Activated naive CD8-positive, alpha-beta T cell treated with anti-CD3 and anti-CD28 coated beads, Interleukin-2, amount 10 ng/mL, durations not matched to agents 7 days and 5 days (primary cell): ENCODE measurements around the gene GINS1. TPM values are rescaled to one million over a fixed set of nuclear protein-coding genes. Genes with fewer than 3 reads are reported as not detected.
"Not testable (repeated sequence)": the region's sequence is repeated elsewhere in the genome, so short reads cannot be mapped to it uniquely, and the experiment has no call there.

Experiments used
- ATAC-seq: fragments of 150-1000 bp; cut with Tn5 transposase; one replicate; pipeline ENCODE4 v1.10.0; 2021; ENCODE audit warnings: low read depth, moderate library complexity
- POLR2A ChIA-PET: fragments of 350-600 bp; sonication (Branson Sonifier 250); formaldehyde crosslinking; loops from one replicate; lab custom pipeline; 2021; ENCODE audit warnings: antibody characterized with exemption; lab: Charles Lee
- DNase-seq: peaks from one replicate; pipeline ENCODE4 v3.0.0; 2021
- H3K27ac Mint-ChIP-seq: one replicate; pipeline ENCODE4 v1.8.0; 2022; ENCODE audit warnings: mild to moderate bottlenecking, mixed read lengths
- H3K27me3 Mint-ChIP-seq: one replicate; pipeline ENCODE4 v1.8.0; 2022; ENCODE audit warnings: mild to moderate bottlenecking, moderate library complexity, mixed read lengths
- H3K36me3 Mint-ChIP-seq: one replicate; pipeline ENCODE4 v1.8.0; 2021; ENCODE audit warnings: mild to moderate bottlenecking, mixed read lengths
- H3K4me1 Mint-ChIP-seq: one replicate; pipeline ENCODE4 v1.8.0; 2021; ENCODE audit warnings: mixed read lengths
- H3K4me3 Mint-ChIP-seq: one replicate; pipeline ENCODE4 v1.8.0; 2022; ENCODE audit warnings: mild to moderate bottlenecking, moderate library complexity, mixed read lengths
- H3K9me3 Mint-ChIP-seq: one replicate; pipeline ENCODE4 v1.8.0; 2021; ENCODE audit warnings: mixed read lengths
- total RNA-seq, 2 experiments: library from RNA; stranded (reverse); gene quantifications; one replicate each; pipeline ENCODE4 v1.2.3, GENCODE V29; 2021

Gene GINS1
- total RNA-seq, 2 experiments from 2014 or later: 23.7 to 25.6 TPM

DNA sequence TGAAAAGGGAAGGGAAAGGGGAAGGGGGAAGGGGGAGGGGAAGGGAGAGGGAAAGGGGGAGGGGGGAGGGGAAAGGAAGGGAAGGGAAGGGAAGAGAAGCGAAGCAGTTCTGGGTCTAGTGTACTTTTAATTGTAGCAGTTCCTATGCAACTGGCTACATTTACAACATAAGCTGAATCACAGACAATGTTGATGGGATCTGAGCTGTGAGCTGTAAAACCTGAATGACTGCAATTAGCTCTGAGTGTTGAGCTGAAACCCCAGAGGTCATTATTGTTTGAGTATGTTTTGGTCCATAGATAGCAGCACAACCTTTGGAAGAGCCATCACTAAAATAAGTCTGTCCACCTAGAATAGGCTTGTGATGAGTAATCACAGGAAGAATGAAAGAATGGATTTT lies 9.7 kb upstream of the GINS1 start:
- no peak overlapping the region for H3K4me3 Mint-ChIP-seq
- H3K36me3 Mint-ChIP-seq: peaks cover 4% of the 10 kb centered on the region
- H3K9me3 Mint-ChIP-seq: peaks cover 5% of the 10 kb centered on the region
- peaks cover 12% of the 10 kb centered on the region for H3K27me3 Mint-ChIP-seq
- ATAC-seq (no peak), DNase-seq (no peak)
- H3K4me1 Mint-ChIP-seq: no peaks in the 10 kb centered on the region
- H3K27ac Mint-ChIP-seq: no peak overlapping the region
- POLR2A ChIA-PET: no interaction called here

DNA sequence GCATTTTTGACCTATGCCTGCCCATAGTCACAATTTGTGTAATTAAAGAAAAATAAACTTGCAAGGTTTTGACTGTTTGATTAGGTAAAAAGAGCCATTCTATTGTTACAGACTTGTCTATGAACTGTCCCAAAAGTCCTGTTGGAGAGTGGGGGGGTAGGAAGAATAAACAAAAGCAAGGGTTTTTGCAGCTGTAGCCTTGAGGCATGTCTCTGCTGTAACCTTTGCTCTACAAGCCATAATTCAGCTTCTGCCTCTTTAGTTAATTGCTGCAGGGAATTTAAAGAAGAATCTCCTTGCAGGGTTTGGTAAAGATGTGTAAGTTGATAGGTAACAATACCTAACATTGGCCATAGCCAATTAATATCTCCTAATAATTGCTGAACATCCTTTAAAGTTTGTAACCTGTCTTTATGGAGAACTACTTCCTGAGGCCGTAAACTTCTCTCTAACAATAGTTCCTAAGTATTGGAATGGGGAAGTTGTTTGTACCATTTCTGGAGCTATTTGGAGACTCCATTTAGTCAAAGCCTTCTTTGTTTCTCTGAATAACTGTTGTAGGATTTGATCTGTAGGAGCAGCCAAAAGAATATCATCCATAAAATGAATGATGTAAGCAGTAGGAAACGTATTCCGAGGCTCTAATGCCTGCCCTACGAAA lies 9.0 kb upstream of the GINS1 start:
- H3K27me3 Mint-ChIP-seq: peaks cover 12% of the 10 kb centered on the region
- H3K9me3 Mint-ChIP-seq: peaks cover 9% of the 10 kb centered on the region
- ATAC-seq (no peak), DNase-seq (no peak)
- no peak overlapping the region for H3K27ac Mint-ChIP-seq
- no peak overlapping the region for H3K4me3 Mint-ChIP-seq
- POLR2A ChIA-PET: interaction anchor here (1.0 to 1.2 kb wide), 2 partner anchors 8 to 9 kb away, joined by 3 to 5 read pairs; partner anchors contain the start of genes ABHD12 and GINS1
- peaks cover 8% of the 10 kb centered on the region for H3K36me3 Mint-ChIP-seq
- no peaks in the 10 kb centered on the region for H3K4me1 Mint-ChIP-seq

DNA sequence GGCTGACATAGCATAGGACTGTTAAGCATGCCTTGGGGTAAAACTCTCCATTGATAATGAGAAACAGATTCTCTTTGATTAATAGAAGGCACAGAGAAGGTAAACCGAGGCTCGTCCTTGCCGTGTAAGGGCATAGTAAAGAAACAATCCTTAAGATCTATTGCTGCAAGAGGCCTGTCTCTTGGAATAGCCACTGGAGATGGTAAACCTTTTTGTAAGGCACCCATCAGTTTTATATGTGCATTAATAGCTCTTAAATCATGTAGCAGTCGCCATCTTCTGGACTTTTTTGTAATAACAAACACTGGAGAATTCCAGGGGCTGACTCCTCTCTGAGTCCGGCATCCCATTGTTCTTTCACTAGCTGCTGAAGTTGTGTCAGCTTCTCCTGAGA lies 8.4 kb upstream of the GINS1 start:
- Mint-ChIP-seq H3K36me3 (peaks cover 8% of the 10 kb centered on the region), H3K4me3 (no peak overlapping the region), H3K27ac (no peak overlapping the region), H3K27me3 (peaks cover 12% of the 10 kb centered on the region), H3K9me3 (peaks cover 11% of the 10 kb centered on the region), H3K4me1 (no peaks in the 10 kb centered on the region)
- DNase-seq (no peak), ATAC-seq (no peak)
- POLR2A ChIA-PET: interaction anchor here (1.0 to 1.2 kb wide), 2 partner anchors 8 kb away, joined by 3 to 5 read pairs; partner anchors contain the start of genes ABHD12 and GINS1

DNA sequence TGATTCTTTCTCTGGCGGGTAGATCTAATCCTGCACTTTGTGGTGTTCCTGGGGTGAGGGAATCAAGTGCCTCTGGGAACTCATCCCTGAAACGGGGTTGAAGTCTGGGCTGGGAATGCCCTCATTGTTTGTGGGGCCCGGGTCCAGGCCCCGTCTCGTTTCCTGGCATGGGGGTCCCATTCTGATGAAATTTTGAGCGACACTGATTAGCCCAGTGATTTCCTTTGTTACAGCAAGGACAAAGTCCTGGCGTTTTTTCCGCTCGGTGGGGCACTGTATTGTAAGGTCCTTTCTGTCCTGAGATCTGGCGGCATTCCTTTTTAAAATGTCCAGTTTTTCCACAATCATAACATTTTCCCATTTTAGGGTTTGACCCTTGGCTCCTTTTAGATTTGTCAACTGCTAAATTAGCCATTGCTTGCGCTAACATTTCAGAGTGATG lies 7.2 kb upstream of the GINS1 start:
- POLR2A ChIA-PET: not testable (repeated sequence)

DNA sequence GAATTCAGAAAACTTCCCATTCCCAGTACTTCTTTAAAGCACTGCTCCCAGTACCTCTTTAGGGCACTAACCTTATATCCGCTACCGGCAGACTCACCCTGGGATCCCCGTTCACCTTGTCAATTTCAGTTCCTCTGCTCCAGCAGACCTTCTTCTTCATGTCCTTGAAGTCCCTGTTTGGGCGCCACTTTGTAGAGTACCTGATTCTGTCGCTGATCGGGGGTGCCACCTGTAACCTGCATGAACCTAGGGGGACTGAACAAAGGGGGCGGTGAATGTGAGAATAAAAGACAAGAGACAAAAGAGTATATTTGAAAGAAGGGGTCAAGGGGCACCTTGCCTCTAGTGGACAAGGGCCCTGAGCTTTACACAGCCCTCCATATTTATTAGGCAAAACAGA lies 4.9 kb upstream of the GINS1 start:
- no peak for DNase-seq
- Mint-ChIP-seq H3K36me3 (peaks cover 8% of the 10 kb centered on the region), H3K27ac (no peak overlapping the region), H3K27me3 (peaks cover 5% of the 10 kb centered on the region), H3K4me1 (peaks cover 3% of the 10 kb centered on the region), H3K9me3 (peaks cover 11% of the 10 kb centered on the region), H3K4me3 (no peak overlapping the region)
- POLR2A ChIA-PET: interaction anchor here (0.7 kb wide), 1 partner anchor 17 kb away, joined by 4 read pairs; no protein-coding TSS in a partner anchor
- ATAC-seq: no peak

More for the DNA sequence above, 7.2 kb upstream of the GINS1 start:
- not testable (repeated sequence) for H3K4me3 Mint-ChIP-seq, ATAC-seq, H3K36me3 Mint-ChIP-seq, DNase-seq, H3K4me1 Mint-ChIP-seq, H3K27ac Mint-ChIP-seq
- H3K9me3 Mint-ChIP-seq: peaks cover 11% of the 10 kb centered on the region
- peaks cover 12% of the 10 kb centered on the region for H3K27me3 Mint-ChIP-seq

DNA sequence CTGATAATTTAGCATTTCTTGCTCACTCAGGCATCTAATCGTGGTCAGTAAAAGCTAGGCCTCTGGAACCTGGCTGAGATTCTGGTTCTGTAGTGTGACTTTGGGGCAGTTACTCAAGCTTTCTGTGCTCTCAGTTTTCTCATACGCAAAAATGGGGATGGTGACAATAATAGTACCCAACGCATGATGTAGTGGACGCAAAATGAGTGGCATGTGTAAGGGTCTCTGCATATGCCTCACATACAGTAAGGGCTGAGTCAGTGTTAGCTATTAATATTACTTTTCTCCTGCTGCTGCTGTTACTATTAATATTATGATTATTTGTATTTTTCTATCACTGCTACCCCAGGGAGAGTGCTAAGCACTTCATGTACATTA lies 686 bp downstream of the GINS1 start:
- peaks cover 20% of the 10 kb centered on the region for H3K36me3 Mint-ChIP-seq
- ATAC-seq: no peak

DNA sequence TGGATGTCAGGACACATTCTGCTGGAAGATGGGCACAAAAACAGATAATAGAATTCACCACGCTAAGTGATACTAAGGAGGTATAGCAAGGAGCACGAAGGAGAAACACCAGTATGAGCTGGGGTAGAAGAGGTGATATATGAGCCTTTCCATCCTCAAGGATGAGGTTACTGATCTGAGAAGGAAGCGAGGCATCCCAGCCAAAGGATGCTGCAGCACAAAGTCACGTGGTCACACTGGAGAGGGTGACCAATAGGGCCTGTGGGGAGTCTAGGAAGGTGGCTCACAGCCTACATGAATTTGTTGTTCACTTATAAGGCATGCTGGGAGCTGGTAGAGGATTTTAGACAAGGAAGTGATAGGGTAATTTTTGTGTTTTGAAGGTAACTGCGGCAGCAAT lies 1.4 kb downstream of the GINS1 start:
- Mint-ChIP-seq H3K9me3 (no peaks in the 10 kb centered on the region), H3K27me3 (no peaks in the 10 kb centered on the region), H3K4me1 (peaks cover 16% of the 10 kb centered on the region), H3K27ac (no peak overlapping the region), H3K4me3 (peak overlapping the region; percentile 84), H3K36me3 (peaks cover 19% of the 10 kb centered on the region)
- DNase-seq (no peak), ATAC-seq (no peak)
- POLR2A ChIA-PET: no interaction called here

More for the DNA sequence above, 686 bp downstream of the GINS1 start:
- POLR2A ChIA-PET: interaction anchor here (0.9 to 1.8 kb wide), 3 partner anchors 17 to 160 kb away, joined by 3 to 19 read pairs (median 13); partner anchors contain the start of genes ABHD12 and PYGB
- peak overlapping the region; percentile 84 for H3K4me3 Mint-ChIP-seq
- DNase-seq: no peak
- peaks cover 6% of the 10 kb centered on the region for H3K9me3 Mint-ChIP-seq
- H3K27ac Mint-ChIP-seq: peak overlapping the region; percentile 77
- no peaks in the 10 kb centered on the region for H3K27me3 Mint-ChIP-seq
- H3K4me1 Mint-ChIP-seq: peaks cover 16% of the 10 kb centered on the region

DNA sequence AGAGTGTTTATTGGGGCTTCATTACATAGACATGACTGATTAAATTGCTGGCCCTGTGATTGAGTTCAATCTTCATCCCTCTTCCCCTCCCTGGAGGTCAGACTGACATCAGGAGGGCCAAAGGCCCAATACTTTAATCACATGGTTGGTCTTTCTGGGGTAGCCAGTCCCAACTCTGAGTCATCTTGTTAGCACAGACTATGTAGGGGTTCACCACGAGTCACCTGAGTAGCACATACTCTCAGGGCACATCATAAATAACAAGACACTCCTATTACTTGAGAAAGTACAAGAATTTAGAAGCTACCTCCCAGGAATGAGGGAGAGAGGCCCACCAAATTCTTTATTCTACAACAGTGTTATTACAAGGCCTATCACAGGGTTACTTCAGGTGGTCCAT lies 11.3 kb downstream of the GINS1 start:
- Mint-ChIP-seq H3K4me1 (peaks cover 2% of the 10 kb centered on the region), H3K9me3 (no peaks in the 10 kb centered on the region), H3K27me3 (no peaks in the 10 kb centered on the region), H3K27ac (no peak overlapping the region), H3K4me3 (no peak overlapping the region), H3K36me3 (peaks cover 27% of the 10 kb centered on the region)
- no peak for ATAC-seq
- POLR2A ChIA-PET: interaction anchor here (0.6 kb wide), 1 partner anchor 28 kb away, joined by 3 read pairs; no protein-coding TSS in a partner anchor
- DNase-seq: no peak

DNA sequence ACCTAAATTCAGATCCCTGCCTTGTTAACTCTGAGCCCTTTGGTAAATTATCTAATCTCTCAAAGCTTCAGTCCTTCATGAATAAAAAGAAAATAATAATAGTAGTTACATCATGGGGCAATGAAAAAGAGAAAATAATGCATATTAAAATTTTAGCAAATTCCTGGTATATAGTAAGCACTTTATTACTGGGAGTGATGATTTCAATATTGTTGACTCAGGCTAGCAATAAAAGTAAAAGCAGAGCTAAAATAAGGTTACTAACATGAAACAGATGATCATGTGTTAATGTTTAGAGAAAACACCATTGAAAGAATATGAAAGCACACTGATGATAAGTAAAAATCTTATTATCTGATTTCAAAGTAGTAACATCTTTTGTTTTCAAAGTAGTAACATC lies 13.6 kb downstream of the GINS1 start:
- DNase-seq: no peak
- H3K27ac Mint-ChIP-seq: no peak overlapping the region
- H3K4me1 Mint-ChIP-seq: peaks cover 2% of the 10 kb centered on the region
- POLR2A ChIA-PET: no interaction called here
- H3K36me3 Mint-ChIP-seq: peaks cover 34% of the 10 kb centered on the region
- no peak overlapping the region for H3K4me3 Mint-ChIP-seq
- no peak for ATAC-seq
- no peaks in the 10 kb centered on the region for H3K27me3 Mint-ChIP-seq
- no peaks in the 10 kb centered on the region for H3K9me3 Mint-ChIP-seq

DNA sequence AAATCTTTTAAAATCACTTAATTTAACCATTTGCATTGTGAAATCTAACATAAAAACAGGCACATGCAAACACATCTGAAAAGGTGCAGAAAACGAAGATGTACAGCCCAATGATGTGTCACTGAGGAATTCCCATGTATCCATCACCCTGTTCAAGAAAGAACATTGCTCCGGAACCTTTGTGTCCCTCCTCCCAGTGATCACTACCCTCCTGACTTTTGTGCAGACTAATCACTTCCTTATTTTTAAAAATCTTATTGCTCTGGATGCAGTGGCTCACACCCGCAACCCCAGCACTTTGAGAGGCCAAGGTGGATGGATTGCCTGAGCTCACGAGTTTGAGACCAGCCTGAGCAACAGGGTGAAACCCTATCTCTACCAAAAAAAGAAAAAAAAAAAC lies 14.6 kb downstream of the GINS1 start:
- H3K4me1 Mint-ChIP-seq: peaks cover 2% of the 10 kb centered on the region
- POLR2A ChIA-PET: interaction anchor here (0.7 kb wide), 1 partner anchor 455 kb away, joined by 3 read pairs; no protein-coding TSS in a partner anchor
- H3K4me3 Mint-ChIP-seq: no peak overlapping the region
- no peaks in the 10 kb centered on the region for H3K27me3 Mint-ChIP-seq
- ATAC-seq (no peak), DNase-seq (no peak)
- no peaks in the 10 kb centered on the region for H3K9me3 Mint-ChIP-seq
- no peak overlapping the region for H3K27ac Mint-ChIP-seq
- H3K36me3 Mint-ChIP-seq: peaks cover 42% of the 10 kb centered on the region

DNA sequence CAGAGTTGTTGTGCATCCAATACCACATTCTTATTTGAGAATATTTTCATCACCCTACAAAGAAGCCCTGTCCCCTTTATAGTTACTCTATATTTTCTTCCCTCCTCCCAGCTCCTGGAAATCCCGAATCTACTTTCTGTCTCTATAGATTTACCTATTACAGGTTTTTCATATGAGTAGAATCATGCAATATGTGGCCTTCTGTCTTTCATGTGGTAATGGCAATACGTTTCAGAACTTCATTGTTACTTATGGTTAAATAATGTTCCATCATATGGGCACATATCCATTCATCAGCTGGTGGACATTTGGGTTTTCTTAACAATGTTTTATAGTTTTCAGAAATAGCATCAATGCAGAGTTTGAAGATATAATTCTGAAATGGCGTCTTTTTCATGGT lies 17.1 kb downstream of the GINS1 start:
- H3K4me3 Mint-ChIP-seq: no peak overlapping the region
- ATAC-seq: no peak
- H3K9me3 Mint-ChIP-seq: no peaks in the 10 kb centered on the region
- DNase-seq: no peak
- H3K27ac Mint-ChIP-seq: no peak overlapping the region
- H3K36me3 Mint-ChIP-seq: peaks cover 50% of the 10 kb centered on the region
- H3K4me1 Mint-ChIP-seq: no peaks in the 10 kb centered on the region
- no peaks in the 10 kb centered on the region for H3K27me3 Mint-ChIP-seq
- POLR2A ChIA-PET: no interaction called here

DNA sequence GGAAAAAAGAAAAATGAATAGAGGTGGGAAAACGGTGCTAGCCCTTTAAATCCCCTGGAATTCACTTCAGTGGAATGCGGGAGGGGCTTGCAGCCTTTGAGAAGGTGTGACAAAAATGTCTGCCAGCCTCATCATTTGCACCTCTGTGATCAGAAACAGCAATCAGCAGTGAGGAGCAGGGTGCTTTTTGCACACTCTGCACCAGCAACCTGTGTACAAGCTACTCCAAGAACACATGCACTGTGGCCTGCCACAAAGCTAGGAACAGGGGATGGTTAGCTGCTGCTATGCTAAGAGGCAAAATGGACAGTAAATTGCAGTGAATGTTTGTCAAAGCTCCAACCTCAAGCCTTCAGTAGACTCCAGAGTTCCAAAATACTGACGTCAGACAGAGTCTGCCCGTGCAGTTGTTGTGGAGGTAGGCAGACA lies 29.7 kb downstream of the GINS1 start:
- no peak for DNase-seq
- POLR2A ChIA-PET: no interaction called here
- no peaks in the 10 kb centered on the region for H3K9me3 Mint-ChIP-seq
- no peak overlapping the region for H3K4me3 Mint-ChIP-seq
- H3K27me3 Mint-ChIP-seq: no peaks in the 10 kb centered on the region
- H3K27ac Mint-ChIP-seq: no peak overlapping the region
- ATAC-seq: no peak
- peaks cover 7% of the 10 kb centered on the region for H3K4me1 Mint-ChIP-seq
- peaks cover 33% of the 10 kb centered on the region for H3K36me3 Mint-ChIP-seq

DNA sequence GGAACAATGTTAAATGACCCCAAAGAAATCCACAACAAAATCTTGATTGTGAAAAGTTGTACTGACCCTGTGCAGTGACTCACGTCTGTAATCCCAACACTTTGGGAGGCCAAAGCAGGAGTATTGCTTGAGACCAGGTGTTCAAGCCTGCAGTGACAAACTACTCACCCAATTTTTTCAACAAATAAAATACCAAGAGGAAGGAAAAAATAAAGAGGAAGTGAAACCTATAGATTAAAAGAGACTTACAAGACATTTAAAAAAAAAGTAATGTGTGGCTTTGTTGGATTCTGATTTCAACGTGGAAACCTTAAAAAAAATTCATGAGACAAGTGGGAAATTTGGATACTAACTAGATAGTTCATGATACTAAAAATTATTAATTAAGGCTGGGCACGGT lies 31.9 kb downstream of the GINS1 start:
- Mint-ChIP-seq H3K27me3 (no peaks in the 10 kb centered on the region), H3K9me3 (no peaks in the 10 kb centered on the region)
- POLR2A ChIA-PET: no interaction called here

DNA sequence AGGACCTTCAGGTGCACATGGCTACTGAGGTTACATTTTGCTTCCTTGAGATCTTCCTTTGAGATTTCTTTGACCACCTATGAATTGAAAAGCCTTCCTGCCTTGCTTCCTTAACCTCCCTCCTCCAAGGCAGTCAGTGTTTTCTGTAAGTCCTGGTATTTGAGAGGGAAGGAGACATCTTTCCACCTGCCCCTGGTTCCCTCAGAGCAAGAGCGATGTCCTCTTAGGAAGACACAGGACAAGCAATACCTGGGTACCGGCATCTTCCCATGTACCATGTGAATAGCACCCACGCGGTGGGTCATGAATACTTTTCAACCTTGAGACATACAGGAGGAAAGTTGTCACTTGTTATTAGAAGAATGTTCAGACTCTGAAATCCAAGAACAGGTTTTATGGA lies 37.1 kb downstream of the GINS1 start:
- ATAC-seq (no peak), DNase-seq (no peak)
- Mint-ChIP-seq H3K27ac (no peak overlapping the region), H3K4me3 (no peak overlapping the region), H3K9me3 (no peaks in the 10 kb centered on the region), H3K4me1 (peaks cover 3% of the 10 kb centered on the region), H3K27me3 (no peaks in the 10 kb centered on the region), H3K36me3 (peaks cover 46% of the 10 kb centered on the region)
- POLR2A ChIA-PET: no interaction called here

More for the DNA sequence above, 31.9 kb downstream of the GINS1 start:
- no peak for ATAC-seq
- Mint-ChIP-seq H3K27ac (no peak overlapping the region), H3K4me3 (no peak overlapping the region), H3K4me1 (peaks cover 7% of the 10 kb centered on the region), H3K36me3 (peaks cover 29% of the 10 kb centered on the region)
- no peak for DNase-seq
